ENCODE results near the gene GCLC. TPM values are rescaled to one million over a fixed set of nuclear protein-coding genes. Genes with fewer than 3 reads are reported as not detected.
A peak's percentile ranks its signal among the peaks of the same experiment; 100 is the strongest.

GCLC gene
- total RNA-seq, 1 donor from 2014 or later, result 37.0 TPM

DNA sequence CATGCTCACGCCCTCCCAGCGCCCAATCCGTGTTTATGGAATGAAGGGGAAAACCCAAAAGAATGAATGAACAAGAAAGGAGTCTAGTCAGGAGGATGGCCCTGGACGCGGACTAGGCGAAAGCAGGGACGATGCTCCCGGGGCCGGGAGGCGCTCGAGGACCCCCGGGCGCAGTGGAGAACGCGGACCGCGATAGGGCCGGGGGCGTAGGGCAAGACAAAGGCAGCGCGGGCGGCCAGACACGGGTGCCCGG lies 758 bp downstream of the GCLC start:
- H3K36me3 ChIP-seq, result no peaks in the 10 kb centered on the region
- ATAC-seq (no peak), DNase-seq (no peak)
- H3K9me3 ChIP-seq, result no peaks in the 10 kb centered on the region
- intact Hi-C loops (cut with DNase I), result loop anchor here (10.0 kb wide), 1 partner anchor 111 kb away; no protein-coding TSS in a partner anchor
- H3K4me1 ChIP-seq, result peaks cover 38% of the 10 kb centered on the region
- H3K27ac ChIP-seq, result peak overlapping the region; percentile 92
- no peaks in the 10 kb centered on the region for H3K27me3 ChIP-seq (ENCODE audit: low read depth)
- peak overlapping the region; percentile 68 for H3K4me3 ChIP-seq
- TF ChIP-seq, protein P1, sequence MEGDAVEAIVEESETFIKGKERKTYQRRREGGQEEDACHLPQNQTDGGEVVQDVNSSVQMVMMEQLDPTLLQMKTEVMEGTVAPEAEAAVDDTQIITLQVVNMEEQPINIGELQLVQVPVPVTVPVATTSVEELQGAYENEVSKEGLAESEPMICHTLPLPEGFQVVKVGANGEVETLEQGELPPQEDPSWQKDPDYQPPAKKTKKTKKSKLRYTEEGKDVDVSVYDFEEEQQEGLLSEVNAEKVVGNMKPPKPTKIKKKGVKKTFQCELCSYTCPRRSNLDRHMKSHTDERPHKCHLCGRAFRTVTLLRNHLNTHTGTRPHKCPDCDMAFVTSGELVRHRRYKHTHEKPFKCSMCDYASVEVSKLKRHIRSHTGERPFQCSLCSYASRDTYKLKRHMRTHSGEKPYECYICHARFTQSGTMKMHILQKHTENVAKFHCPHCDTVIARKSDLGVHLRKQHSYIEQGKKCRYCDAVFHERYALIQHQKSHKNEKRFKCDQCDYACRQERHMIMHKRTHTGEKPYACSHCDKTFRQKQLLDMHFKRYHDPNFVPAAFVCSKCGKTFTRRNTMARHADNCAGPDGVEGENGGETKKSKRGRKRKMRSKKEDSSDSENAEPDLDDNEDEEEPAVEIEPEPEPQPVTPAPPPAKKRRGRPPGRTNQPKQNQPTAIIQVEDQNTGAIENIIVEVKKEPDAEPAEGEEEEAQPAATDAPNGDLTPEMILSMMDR (IDR thresholded peaks at IDR 0.05), result no peak

DNA sequence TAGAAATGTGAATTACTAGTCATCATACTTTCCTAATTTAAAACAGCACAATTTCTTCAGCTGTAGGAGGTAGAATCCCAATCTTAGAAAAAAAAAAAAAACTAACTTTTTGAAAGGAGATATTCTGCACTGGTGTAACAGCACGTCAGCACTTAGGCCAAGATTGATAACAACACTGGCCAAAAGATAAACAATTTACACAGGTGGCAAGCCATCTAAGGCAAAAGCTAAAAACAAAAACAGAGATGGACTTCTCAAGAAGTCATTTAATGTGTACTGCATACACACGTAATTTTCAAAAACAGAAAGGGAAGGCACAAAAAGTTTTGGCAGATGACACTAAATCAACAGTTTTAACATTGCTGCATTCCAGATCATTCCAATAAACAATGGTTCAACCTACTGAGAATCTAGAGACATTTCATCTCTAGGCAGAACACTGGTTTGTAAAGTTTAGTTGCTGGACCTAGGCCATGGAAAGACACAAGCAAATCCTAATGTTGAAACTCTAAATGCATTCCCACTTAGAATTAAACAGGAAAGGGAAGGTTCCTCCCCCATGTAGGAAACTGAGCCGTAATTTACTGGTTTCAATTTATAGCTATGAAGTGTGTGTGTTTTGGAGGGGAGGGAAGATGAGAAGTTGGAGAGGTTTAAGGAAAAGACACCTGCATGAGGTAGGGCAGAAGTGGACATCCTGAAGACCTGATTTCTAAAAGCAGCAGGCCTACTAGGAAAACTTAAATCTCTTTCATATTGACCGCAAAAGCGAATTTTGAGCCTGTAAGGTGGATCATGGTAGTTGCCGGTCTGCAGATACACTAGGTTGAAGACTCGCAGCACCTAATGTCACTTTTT lies 1.3 kb downstream of the GCLC start:
- ATAC-seq, result no peak
- no peaks in the 10 kb centered on the region for H3K36me3 ChIP-seq
- DNase-seq, result no peak
- H3K4me3 ChIP-seq, result peak overlapping the region; percentile 68
- no peaks in the 10 kb centered on the region for H3K27me3 ChIP-seq (ENCODE audit: low read depth)
- H3K9me3 ChIP-seq, result no peaks in the 10 kb centered on the region
- peaks cover 36% of the 10 kb centered on the region for H3K4me1 ChIP-seq
- intact Hi-C loops (cut with DNase I), result loop anchor here (10.0 kb wide), 1 partner anchor 111 kb away; no protein-coding TSS in a partner anchor
- peak overlapping the region; percentile 92 for H3K27ac ChIP-seq
- TF ChIP-seq, protein P1 (IDR thresholded peaks at IDR 0.05), result no peak

DNA sequence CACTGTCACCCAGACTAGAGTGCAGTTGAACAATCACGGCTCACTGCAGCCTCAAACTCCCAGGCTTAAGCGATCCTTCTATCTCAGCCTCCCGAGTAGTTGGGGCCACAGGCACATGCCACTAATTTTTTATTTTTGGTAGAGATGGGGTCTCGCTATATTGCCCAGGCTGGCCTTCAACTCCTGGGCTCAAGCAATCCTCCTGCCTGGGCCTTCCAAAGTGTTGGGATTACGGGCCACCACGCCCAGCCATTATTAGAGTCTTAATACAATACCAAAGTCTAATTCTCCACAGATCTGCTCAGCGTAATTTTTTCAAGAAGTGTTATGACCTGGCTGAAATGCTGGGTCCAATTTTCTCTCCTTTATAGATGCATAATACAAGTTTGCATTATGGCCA lies 3.0 kb downstream of the GCLC start:
- TF ChIP-seq, protein P1 (IDR thresholded peaks at IDR 0.05), result no peak
- no peak for ATAC-seq
- no peaks in the 10 kb centered on the region for H3K27me3 ChIP-seq (ENCODE audit: low read depth)
- peaks cover 25% of the 10 kb centered on the region for H3K4me1 ChIP-seq
- intact Hi-C loops (cut with DNase I), result loop anchor here (10.0 kb wide), 1 partner anchor 113 kb away; no protein-coding TSS in a partner anchor
- H3K4me3 ChIP-seq, result no peak overlapping the region
- H3K9me3 ChIP-seq, result no peaks in the 10 kb centered on the region
- DNase-seq, result no peak
- no peaks in the 10 kb centered on the region for H3K36me3 ChIP-seq
- H3K27ac ChIP-seq, result no peak overlapping the region

DNA sequence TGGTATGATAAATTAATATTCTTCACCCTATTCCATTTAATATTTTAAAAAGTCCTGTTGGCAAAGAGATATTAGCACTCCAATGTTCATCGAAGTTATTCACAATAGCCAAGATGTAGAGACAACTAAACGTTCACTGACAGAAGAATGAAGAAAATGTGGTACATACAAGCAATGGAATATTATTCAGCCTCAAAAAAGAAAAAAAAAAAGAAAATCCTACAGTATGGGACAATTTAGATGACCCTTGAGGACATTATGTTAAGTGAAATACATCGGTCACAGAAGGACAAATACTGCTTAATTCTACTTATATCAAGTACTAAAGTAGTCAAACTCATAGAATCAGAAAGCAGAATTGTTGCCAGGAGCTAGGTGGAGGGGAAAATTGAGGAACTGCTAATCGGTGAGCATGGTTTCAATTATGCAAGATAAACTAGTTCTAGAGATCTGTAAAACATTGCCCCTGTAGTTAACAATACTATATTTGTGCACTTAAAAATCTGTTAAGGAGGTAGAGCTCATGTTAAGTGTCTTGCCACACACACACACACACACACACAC lies 4.7 kb downstream of the GCLC start:
- intact Hi-C loops (cut with DNase I), result loop anchor here (10.0 kb wide), 1 partner anchor 115 kb away; no protein-coding TSS in a partner anchor

DNA sequence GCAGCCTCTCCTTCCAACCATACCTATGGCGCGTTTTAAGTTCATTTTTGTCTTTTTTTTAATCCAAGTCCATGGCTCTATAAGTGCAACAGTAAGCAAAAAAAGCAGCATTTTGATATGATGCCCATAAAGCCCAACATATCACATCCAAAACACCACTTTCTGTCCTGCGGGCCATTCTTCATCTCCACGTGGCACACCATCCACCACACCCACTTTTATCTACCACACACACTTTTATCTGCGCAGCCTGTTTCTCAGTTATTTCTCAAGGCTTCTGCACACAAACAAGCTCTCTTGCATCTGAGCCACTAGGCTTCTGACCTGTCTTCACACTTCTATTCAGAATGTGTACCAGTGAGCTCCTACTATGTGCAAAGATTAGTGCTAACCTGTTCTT lies 5.3 kb downstream of the GCLC start:
- DNase-seq (no peak), ATAC-seq (no peak)
- Histone ChIP-seq H3K27ac (no peak overlapping the region), H3K4me3 (no peak overlapping the region), H3K9me3 (no peaks in the 10 kb centered on the region), H3K4me1 (peaks cover 25% of the 10 kb centered on the region), H3K36me3 (no peaks in the 10 kb centered on the region), H3K27me3 (ENCODE audit: low read depth) (no peaks in the 10 kb centered on the region)
- TF ChIP-seq, protein P1 (IDR thresholded peaks at IDR 0.05), result no peak
- intact Hi-C loops (cut with DNase I), result no loop called here

More for the DNA sequence above, 4.7 kb downstream of the GCLC start:
- Histone ChIP-seq H3K36me3 (no peaks in the 10 kb centered on the region), H3K9me3 (no peaks in the 10 kb centered on the region), H3K27me3 (ENCODE audit: low read depth) (no peaks in the 10 kb centered on the region), H3K4me1 (peaks cover 25% of the 10 kb centered on the region), H3K4me3 (no peak overlapping the region), H3K27ac (no peak overlapping the region)
- DNase-seq, result no peak
- no peak for ATAC-seq
- TF ChIP-seq, protein P1 (IDR thresholded peaks at IDR 0.05), result no peak

Measured in lower lobe of right lung (tissue), 2 donors.